NCI-H2196 (cell line): ENCODE results near the gene INKA1.
A peak's percentile ranks its signal among the peaks of the same experiment; 100 is the strongest.

Source experiments
- DNase-seq: peaks from one replicate; lab custom pipeline; 2025; ENCODE audit not compliant: unreplicated experiment; lab: John Stamatoyannopoulos, UW

The INKA1 gene

GRCh38 chr3:49786357-49787181 is 16.5 kb upstream of the INKA1 start, which contains the start of gene IP6K1:
Gene IP6K1, minus strand, starts transcription at chr3:49786542. Its CDS starts 38,502 bp downstream, at chr3:49748040.
- peak; percentile 92 for DNase-seq

GRCh38 chr3:49787182-49787464 is 15.9 kb upstream of the INKA1 start:
- DNase-seq, result no peak

GRCh38 chr3:49787536-49787935 is 15.5 kb upstream of the INKA1 start:
- DNase-seq, result no peak

- DNase-seq, result no peak
These were observed 15.0 kb upstream of the INKA1 start for GRCh38 chr3:49788056-49788455.

- no peak for DNase-seq
These were observed 12.2 kb upstream of the INKA1 start for GRCh38 chr3:49790626-49791411.

- DNase-seq, result no peak
These were observed 11.5 kb upstream of the INKA1 start for GRCh38 chr3:49791571-49791970.

GRCh38 chr3:49792371-49793150 is 10.5 kb upstream of the INKA1 start:
- no peak for DNase-seq

- no peak for DNase-seq
These were observed 9.5 kb upstream of the INKA1 start for GRCh38 chr3:49793486-49794085.

- no peak for DNase-seq
These were observed 8.6 kb upstream of the INKA1 start for GRCh38 chr3:49794431-49794830.

GRCh38 chr3:49794926-49795905 is 7.8 kb upstream of the INKA1 start:
- DNase-seq, result no peak

GRCh38 chr3:49799105-49799504 is 4.0 kb upstream of the INKA1 start:
- DNase-seq, result no peak

- DNase-seq, result no peak
These were observed 3.3 kb upstream of the INKA1 start, which contains the start of gene CDHR4 for GRCh38 chr3:49799761-49800160. Gene CDHR4, minus strand, starts transcription at chr3:49799873. Its CDS starts 61 bp downstream, at chr3:49799812.

GRCh38 chr3:49801160-49801559 is 1.9 kb upstream of the INKA1 start:
- no peak for DNase-seq

GRCh38 chr3:49803465-49804140 is 542 bp downstream of the INKA1 start:
- no peak for DNase-seq

- no peak for DNase-seq
These were observed 1.3 kb downstream of the INKA1 start for GRCh38 chr3:49804141-49805041.

GRCh38 chr3:49805367-49805782 is 2.3 kb downstream of the INKA1 start:
- no peak for DNase-seq

- no peak for DNase-seq
These were observed 3.0 kb downstream of the INKA1 start for GRCh38 chr3:49805897-49806701.
